Stimulated activated CD4-positive, alpha-beta T cell treated with anti-CD3 and anti-CD28 coated beads, Interleukin-1b, Interleukin-23, amount 100 ng/mL, for 1 hour (primary cell): ENCODE results near the gene FASN.
A peak's percentile ranks its signal among the peaks of the same experiment; 100 is the strongest.

Experiments used
- DNase-seq, 2 donors: peaks; one replicate each; pipeline ENCODE4 v3.0.0-alpha.2; 2020; ENCODE audit warnings: low read depth in 2 of 2

The FASN gene

DNA sequence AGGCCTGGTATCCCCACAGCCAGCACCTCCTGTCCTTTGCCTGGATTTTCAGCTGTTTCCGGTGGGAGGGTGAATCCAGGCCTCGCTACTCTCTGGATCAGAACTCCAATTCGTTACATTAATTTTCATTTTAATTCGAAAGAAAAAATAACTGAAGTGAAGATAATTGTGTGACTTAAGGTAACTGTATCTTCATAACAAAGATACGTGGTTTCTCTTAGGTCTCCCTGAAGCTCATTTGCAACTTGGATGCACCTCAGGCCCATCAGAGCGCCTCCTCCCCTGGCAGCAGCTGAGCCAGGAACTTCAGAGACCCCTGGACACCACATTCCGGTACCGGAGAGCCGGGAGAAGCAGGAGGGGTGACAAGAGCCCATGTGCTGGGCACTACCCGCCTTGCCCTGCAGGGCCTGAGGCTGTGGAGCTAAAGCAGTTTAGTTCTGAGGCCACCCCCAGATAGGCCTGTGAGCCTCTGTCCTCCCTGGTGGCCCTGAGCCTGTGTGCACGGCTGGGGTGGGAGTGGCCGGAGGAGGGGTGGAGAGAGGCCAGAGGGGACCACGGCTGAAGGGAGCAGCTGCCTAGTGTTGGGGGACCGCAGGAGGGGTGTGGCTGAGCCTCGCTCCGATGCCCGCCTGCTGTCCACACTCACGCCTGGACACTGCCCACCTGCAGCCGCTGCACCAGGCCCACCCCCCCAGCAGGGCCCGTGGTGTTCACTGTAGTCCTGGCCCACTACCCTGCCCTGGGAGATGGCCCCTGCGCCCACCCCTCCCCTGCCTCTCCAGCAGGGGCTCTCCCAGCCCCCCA is 21.0 kb downstream of the FASN start:
- no peak for DNase-seq

DNA sequence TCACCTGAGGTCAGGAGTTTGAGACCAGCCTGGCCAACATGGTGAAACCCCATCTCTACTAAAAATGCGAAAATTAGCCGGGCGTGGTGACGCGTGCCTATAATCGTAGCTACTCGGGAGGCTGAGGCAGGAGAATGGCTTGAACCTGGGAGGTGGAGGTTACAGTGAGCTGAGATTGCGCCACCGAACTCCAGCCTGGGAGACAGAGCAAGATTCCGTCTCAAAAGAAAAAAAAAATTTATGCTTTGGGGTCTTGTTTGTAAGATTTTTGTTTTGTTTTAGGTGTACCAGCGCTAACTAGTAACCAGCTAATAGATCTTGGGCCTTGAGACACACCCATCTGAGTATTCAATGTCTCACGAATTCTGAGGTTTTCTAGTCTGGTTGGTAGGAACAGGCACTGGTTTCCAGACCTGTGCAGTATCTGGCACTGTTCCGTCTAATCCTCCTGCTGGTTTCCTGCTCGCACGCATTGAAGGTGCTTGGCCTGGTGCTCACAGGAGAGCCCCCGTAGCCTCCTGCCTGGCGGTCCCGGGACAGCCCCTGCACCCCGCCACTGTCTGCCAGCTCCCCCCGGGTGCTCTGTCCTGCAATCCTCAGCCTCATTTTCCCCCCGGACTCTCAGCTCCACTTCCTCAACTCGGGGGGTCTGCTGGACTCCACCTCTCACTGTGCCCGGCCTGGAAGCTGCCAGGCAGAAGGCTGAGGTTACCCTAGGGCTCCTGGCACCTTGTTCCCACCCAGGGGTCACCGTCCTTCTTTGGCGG is 21.8 kb downstream of the FASN start:
- no peak for DNase-seq

DNA sequence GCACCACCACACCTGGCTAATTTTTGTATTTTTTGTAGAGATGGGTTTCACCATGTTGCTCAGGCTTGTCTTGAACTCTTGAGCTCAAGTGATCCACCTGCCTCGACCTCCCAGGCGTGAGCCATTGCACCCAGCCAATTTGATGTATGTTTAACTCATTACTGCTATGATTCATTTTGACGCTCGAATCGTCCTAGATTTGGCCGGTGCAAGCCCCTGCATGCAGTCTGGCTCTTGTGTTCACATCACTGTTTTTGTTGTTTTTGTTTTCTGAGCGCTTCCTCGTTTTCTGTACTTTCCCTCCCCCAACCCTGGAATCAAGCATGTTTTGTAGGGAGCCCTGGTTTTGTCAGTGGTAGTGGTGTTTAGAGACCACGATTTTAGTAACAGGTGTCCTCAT is 24.6 kb downstream of the FASN start:
- DNase-seq, result no peak

DNA sequence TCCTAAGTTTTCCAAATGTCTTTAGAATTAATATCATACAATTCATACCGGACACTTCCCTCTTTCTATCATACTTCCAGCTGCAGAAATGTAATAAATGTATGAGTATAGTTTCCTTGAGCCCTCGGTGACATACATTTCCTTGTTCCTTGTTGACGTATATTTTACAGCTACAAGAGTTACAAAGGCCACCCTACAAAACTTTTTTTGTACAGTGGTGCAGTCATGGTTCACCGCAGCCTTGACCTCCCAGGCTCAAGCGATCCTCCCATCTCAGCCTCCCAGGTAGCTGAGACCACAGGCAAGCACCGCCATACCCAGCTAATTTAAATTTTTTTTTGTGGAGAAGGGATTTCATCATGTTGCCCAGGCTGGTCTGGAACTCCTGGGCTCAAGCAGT is 25.2 kb downstream of the FASN start:
- DNase-seq, result no peak

DNA sequence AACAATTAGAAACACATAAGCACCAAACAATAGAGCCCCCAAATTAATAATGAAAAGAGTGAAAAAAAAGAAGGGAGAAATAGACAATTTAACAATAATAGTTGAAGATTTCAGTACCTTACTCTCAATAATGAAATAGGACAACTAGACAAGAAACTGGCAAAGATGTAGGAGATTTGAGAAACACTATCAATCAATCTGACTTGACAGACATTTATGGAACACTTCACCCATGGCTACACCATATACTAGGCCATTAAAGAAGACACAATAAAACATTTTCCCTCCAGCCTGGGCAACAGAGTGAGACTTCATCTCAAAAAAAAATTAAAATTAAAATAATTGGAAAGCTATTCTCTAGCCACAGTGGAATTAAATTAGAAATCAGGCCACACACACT is 27.4 kb downstream of the FASN start:
- DNase-seq, result no peak

DNA sequence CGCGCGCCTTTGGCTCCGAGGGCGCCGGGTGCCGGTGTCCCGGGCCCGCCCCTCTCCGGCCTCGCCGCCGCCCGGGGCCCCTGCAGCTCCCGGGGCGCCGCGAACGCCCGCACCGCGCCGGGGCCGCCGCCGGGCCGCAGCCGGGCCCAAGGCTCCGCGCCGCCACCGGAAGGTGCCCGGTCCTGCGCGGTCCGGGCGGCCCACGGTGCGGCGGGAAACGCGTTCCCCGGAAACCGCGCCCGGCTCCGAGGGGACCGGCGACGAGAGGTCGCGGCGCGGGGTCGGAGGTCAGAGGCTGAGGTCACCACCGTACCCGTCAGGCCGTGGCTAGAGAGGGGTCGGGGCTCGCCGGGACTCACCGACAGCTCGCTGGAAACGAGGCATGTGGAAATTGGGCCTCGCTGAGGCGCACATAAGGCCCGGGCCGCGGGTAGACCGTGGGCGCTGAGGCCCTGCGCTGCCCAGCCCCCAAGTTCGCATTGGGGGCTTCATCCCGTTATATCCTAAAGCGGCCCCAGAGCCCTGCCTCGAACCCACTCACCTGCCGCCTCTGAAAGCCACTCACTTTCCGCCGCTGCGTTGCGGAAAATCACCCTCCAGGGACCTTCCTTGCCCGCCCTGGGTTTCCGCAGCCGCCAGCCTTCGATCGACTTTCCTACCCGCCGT is 32.3 kb downstream of the FASN start, which contains the start of gene DUS1L:
Gene DUS1L, minus strand, starts transcription at position 167 of the 666 bp plus-strand sequence. CDS start 745 bp downstream, outside the sequence.
- peak; percentile 40 to 50 for DNase-seq

DNA sequence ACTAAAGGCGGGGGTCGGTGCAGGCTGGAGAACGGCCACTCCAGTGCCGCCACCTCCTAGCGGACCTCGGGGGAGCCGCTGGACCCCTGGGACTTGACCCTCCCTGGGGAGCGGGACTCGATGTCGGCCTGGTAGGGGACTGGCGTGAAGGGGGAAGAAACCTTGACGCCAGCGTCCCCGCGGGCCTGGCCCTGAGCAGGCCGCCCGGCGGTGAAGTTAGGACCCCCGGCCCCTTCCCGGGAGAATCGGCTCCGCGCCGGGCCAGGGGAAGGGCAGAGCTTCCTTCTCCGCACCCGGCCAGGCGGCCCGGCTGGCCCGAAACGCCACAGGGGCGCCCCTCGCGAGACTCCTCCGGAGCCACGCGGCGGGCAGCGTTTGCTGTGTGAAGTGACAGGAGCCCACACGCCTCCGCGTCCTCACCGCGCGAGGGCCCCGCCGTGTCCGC is 32.8 kb downstream of the FASN start:
- no peak for DNase-seq

DNA sequence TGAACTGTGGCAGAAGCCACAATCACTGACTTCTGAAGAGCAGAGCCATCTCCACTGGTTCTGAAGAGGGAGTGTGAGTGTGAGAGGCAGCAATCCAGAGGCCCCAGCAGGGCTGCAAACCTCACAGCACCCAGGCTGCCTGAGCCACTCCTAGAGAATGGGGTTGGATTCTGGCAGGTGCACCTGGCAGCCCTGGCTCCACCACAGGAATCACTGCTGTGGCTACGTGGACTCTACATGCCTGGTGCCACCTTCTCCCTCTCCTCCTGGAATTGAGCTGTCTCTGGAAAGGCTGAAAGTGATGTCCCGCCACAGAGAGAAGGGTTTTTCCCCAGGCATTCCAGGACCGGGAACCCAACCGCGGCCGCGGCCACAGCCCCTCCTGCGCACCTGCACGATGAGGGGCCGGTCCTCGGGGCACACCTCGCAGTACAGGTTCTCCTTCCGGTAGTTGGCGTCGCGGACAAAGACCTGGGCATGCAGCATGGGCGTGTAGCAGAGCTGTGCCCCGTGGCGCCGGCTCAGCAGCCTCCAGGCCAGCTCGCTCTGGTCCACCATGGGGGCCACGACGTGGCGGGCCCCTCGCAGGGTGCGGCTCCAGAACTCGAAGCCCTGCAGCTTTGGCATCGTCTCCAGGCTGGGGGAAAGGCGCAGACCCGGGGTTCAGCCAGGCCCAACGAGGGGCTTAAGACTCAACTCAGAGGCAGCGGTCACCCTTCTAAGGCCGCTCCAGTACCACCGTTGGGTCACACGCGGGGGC is 33.4 kb downstream of the FASN start:
- no peak for DNase-seq

DNA sequence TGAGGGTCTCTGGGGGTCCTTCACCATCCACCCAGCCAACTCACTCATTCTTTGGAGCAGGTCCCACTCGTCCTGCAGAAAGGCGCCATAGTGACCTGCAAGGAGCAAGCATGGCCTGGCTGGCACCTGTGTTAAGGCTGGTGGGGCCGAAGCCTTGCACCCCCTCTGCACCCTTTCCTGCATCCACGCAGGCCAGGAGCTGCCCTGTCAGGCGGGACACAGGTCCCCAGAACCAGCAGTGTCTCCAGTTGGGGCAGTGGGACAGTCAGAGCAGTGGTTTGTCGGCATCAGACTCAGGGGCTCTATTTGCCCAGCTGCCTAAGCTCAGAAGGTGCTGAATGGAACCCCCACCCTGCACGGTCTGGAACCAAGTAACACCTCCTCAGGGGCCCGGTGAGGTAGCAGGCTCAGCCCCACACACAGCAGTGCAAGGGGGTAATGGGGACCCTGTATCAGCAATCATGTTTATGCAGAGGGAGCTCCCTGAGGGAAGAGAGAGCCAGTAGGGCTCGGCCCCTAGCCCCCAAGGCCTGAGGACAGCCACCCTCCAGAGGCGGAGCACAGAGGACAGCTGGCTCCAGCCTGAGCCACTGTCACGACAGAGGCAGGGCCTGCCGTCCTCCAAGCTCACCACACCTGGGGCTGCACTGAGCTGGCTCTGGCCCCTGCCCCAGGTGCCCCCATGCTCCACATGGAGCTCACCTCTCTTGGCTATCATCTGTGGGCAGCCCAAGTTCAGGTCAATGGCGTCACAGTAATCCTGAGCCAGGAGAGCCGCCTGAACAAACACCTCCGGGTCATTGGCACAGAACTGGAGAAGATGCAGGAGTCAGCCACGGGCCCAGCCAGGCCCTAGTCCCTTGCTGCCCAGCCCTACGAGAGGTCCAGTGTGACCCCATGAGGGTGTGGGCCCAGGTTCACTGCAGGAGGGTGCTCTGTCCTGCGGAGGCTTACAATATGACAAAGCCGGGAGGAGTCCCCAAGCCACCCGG is 34.3 kb downstream of the FASN start:
- DNase-seq, result no peak

DNA sequence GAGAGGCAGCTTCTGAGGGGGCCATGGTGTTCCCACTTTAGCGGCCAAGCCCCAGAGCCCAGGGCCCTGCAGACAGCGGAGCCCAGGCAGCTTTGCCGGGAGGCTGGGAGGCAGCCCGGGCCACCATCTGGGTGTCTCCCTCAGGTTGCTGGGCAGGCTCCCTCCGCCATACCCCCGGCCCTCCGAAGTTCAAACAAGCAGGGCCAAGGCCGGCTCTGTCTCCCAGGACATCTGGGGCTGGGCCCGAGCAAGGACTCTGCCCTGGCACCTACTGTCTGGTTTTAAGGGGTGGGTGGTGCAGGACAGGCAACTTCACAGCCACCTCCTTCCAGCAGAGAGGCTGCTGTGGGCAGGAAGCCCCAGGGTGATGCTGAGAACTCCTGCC is 35.1 kb downstream of the FASN start:
- DNase-seq, result no peak

DNA sequence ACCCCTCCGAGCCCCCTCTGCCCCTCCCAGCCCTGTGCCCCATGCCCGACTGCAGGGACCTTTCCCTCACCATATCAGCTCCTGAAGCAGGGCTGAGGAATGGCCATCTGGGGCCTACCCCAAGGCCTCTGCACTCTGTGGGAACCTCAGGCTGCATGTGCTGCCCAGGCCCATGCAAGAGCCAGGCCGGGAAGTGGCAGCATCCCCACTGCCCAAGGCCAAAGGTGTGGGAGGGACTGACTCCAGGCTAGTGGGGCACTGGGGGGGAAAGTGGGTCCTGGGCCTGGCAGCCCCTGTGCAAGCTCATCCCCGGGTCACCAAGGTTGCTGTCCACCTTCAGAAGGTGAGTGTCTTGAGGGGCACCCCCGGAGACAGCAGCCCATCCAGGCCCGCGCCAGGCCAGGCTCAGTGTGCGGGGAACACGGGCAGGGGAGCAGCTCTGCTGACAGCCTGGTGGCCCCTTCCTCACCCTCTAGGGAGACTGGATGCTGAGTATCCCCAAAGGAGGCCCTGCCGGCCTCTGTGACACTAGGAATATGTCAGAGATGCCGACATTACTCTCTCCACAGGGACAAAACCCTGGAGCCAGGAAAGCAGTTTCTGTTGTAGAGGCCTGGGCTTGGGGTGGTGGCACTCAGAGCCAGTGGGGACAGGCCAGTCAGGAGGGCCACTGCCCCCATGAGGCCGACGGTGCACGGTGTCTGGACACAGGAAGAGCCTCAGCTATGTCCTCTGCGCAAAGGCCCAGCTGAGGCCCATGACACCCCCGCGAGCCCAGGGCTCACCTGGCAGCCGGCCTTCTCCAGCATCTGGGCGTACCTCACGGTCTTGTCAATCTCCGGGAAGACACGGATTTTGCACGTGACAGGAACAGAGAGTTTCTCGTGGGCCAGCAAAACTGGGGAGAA is 35.7 kb downstream of the FASN start:
- DNase-seq, result no peak

DNA sequence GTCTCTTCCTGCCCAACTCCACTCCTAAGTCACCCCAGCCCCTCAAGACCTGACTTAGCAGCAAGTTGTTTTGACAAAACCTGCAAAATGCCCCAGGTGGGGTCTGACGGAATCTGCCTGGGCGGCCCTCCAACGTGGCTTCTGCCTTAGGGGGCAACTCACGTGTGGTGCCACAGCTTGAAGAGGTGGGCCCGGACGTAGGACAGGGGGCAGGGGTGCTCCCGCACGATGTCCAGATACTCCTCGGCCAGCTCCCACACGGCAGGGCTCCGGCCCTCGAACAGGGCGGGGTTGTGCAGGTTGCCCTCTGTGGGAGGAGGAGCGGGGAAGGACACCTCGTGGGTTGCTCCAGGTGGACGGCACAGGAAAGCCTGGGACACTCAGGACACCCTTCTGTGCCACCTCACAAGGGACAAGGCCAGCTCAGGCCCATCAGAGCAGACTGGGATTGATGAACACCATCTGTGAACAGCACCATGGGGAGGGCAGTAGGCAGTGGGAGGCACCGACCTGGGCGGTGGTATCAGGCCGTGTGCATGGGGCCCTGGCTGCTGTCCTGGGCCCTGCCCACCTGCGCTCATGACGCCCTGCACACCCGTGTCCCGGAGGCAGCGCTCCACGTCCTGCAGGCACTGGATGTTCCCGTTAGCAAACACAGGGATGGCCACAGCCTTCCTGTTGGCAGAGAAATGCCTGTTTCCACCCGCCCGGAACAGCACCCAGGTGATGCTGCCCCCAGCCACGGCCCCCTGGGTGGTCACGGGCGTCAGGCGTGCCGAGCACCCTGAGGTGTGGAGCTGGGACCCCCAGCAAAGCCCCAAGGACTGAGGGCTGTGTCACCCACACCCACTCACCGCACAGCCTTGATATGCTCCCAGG is 36.8 kb downstream of the FASN start:
- no peak for DNase-seq

DNA sequence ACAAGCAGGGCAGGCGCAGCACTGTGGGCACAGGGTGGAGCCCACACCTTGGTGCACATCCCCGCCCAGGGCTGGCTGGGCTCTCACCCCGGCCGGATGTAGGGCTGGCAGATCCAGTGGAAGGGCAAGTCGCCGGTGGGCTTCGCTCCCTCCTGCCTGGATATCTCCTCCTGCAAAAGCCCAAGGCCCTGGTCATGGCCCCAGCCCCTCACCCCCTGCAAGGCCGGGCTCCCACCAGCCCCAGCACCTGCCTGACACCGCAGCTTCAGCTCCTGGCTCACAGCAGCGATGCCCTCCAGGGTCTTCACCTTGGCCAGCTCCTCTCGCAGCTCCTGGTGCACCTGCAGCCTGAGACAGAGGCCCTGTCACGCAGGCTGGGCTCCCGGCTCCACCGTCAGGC is 37.4 kb downstream of the FASN start:
- DNase-seq, result no peak

DNA sequence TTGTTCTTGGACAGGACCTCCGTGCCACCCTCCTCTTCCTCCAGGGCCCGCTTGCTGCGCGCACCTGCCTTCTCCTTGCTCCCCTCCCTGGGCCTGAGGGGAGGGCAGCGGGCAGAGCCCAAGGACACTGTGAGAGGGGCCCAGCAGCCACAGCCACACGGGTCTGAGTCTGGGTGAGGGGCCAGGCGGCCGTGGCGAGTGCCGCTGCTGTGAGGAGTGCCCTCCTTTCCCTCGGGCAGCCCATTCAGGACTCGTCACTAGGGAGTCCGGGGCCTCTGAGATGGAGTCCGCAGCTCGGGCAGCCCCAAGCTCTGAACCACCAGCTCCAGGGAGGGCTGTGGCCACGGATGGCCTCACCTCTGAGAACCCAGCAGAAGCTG is 38.0 kb downstream of the FASN start:
- DNase-seq, result no peak

DNA sequence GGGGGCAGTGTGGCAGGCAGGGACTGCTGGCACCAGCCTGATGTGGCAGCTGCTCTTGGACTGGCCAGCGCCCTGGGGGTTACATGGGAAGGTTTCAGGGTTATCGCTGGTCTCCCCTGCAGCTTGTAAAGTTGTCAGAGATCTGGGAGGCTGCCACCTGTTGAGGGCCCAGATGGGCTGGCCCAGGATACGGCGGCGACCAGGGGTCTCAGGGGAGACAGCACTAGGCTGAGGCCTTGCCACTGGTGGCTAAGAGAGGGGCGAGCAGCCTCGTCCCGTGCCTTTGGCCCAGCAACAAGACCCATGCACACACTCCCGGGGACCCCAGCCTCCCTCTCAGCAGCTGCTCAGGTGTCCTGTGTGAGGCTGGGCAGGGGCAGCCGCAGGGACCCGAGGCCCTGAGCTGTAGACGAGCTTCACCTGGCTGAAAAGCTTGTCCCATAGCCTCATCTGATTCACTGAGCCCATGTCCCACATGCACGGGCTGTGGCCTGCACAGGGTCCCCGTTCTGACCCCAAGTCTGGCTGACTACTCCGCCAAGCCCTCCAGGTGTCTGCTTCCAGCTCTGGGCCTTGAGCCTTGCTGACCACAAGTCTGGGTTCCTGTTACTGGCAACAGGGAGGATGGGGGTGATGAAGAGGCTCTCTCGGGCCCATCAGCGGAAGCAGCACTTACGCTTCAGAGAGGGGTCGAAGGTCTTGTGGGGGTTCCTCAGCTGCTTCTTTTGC is 38.6 kb downstream of the FASN start:
- DNase-seq, result no peak

DNA sequence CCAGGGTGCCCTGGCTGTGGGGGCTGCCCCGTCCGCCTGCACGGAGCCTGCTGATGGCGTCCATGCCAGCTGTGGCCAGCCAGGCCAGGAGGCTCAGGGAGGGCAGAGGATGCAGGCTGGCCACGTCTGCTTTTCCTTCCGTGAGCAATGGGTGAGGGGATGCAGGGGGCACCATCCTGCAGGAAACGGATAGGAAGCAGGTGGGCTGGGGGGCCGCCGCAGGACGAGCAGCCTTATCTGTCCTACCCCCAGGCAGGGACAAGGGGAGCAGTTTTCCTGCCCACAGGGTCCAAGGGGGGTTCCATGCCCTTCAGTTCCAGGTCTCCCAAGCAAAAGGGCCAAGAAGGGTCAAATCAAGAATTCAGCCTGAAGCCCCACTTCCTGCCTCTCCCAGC is 39.2 kb downstream of the FASN start:
- DNase-seq, result no peak

DNA sequence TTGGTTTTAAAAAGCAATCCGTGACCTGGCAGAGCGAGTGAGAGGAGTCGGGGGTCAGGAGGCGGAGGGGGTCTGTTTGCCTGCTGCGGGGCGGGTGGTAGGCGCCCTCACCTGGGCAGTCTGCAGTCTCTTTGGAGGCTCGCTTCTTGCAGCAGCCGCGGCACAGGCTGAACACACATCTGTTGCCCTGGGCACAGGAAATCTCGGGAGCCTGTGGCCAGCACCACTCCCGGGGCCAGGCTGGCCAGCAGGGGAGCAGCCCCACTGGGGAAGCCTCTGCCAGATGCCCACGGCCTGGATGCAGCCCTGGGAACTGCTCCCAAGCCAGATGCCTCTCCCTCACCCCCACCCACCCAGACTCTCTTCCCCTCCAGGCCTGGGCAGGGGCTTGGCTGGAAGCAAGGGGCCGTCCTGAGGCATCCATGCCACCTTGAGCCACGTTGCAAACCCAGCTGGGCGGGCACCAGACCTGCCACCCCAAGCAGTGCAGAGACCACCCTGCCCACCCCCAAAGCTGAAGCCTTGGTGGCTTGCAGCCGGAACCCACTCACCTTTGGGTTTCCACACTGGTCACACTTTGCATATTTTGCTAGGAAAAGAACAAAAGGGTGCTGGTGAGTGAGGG is 39.7 kb downstream of the FASN start:
- no peak for DNase-seq
